Pancreas (tissue), 10 donors: ENCODE data around the gene ZNF639. TPM values are rescaled to one million over a fixed set of nuclear protein-coding genes. Genes with fewer than 3 reads are reported as not detected.
A peak's percentile ranks its signal among the peaks of the same experiment; 100 is the strongest.

ENCODE experiments used
- ATAC-seq, 4 donors: fragments of 200-7000 bp; cut with Tn5 transposase; one replicate each; pipeline versions ENCODE4 v1.8.0 to v1.9.1; 2020; ENCODE audit warnings: mild to moderate bottlenecking in 4 of 4, moderate library complexity in 4 of 4
- DNase-seq, 6 donors: peaks; one replicate each; pipeline ENCODE4 v3.0.0-alpha.2; 2020
- FAIRE-seq: peaks from 2 replicates; lab custom pipeline; 2012; peaks lifted over from hg19 to GRCh38; lab: Jason Lieb, UNC
- H3K27ac ChIP-seq, 4 donors: fragments of 200-600 bp; sonication (generic); 1 replicate in 3 of 4; 2 replicates in 1 of 4; pipeline versions ENCODE4 v1.5.0 to v1.8.0; 2020
- H3K27me3 ChIP-seq, 4 donors: fragments of 200-600 bp; one replicate each; pipeline ENCODE4 v1.8.0; 2021
- H3K36me3 ChIP-seq, 3 donors: fragments of 200-600 bp; sonication (generic) in 1 of 3; one replicate each; pipeline versions ENCODE4 v1.5.0 to v1.8.0; 2020 to 2021
- H3K4me1 ChIP-seq, 3 donors: fragments of 200-600 bp; one replicate each; pipeline ENCODE4 v1.8.0; 2021
- H3K4me3 ChIP-seq, 4 donors: fragments of 200-600 bp; sonication (generic) in 2 of 4; one replicate each; pipeline versions ENCODE4 v1.5.0 to v1.8.0; 2020 to 2021
- H3K9me3 ChIP-seq, 4 donors: fragments of 200-600 bp; one replicate each; pipeline ENCODE4 v1.8.0; 2021
- WGBS, 2 donors: extraction: QIAGEN DNeasy Blood & Tissue Kit; methylation state at CpG; one replicate each; pipeline ENCODE4 v1.1.7; 2013; 5-methylcytosine and 5-hydroxymethylcytosine counted together
- intact Hi-C, 3 donors: fragments of 100-400 bp; cut with DNase I; formaldehyde crosslinking; loops; one replicate each; pipeline versions ENCODE4 v1.11.1 to v1.14.2; 2022
- polyA plus RNA-seq, 2 donors: library from polyadenylated mRNA; stranded (reverse); fragments of 200-250 nt; gene quantifications; one replicate each; pipeline ENCODE4 v1.2.3, GENCODE V29; 2013
- total RNA-seq, 6 donors: library from RNA; stranded (reverse); fragmentation: NEBNext Ultra II Directional in 4 of 6; extraction: Animal tissue kit (Norgen Biotek cat#: 25700) in 4 of 6; gene quantifications; one replicate each; pipeline versions ENCODE4 v1.2.1 to v1.2.4, GENCODE V29; 2021 to 2023
- TF ChIP-seq, protein P1 (sequence below), 4 donors: fragments of 200-600 bp; sonication (generic) in 3 of 4; IDR thresholded peaks; one replicate each; pipeline versions ENCODE4 v1.5.0 to v1.8.0; 2021; ENCODE audit warnings: antibody characterized with exemption in 4 of 4
- donor health status: healthy with polysubstance abuse.
- donor health status: DM: no; HTN: no; CAD: no; lungs with moderate emphysema.
- donor health status: DM: no; HTN: no; CAD: no.
- donor health status: control.
- donor health status: control.
- donor health status: Bipolar disorder and iron deficiency.
- donor health status: DM: yes; HTN: yes; CAD: no.
- donor health status: DM: no; HTN: no; CAD: no.
- donor health status: DM: no; HTN: no; CAD: no.
- donor health status: DM: yes; HTN: yes; CAD: no.

Gene ZNF639
- total and polyA plus RNA-seq, 8 donors: 7.4 to 18.2 (median 13.2) TPM

DNA sequence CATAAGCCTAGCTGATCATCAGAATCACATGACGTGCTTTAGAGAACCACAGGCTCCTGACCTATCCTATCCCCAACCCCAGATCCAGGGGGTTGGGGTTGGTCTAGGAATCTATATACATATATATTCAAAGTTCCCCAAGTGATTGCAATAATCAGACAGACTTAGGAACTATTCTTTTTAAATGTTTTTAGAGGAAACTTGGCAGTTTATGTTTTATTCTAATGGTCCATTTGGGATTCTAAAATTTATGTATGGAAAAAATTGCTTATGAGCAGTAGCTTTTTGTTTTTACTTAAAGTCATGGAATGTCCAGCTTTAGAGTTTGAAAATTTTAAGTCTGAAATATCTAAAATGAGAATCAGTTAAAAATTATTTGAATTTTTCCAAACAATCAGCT is 46.8 kb downstream of the ZNF639 start:
- TF ChIP-seq, protein P1, sequence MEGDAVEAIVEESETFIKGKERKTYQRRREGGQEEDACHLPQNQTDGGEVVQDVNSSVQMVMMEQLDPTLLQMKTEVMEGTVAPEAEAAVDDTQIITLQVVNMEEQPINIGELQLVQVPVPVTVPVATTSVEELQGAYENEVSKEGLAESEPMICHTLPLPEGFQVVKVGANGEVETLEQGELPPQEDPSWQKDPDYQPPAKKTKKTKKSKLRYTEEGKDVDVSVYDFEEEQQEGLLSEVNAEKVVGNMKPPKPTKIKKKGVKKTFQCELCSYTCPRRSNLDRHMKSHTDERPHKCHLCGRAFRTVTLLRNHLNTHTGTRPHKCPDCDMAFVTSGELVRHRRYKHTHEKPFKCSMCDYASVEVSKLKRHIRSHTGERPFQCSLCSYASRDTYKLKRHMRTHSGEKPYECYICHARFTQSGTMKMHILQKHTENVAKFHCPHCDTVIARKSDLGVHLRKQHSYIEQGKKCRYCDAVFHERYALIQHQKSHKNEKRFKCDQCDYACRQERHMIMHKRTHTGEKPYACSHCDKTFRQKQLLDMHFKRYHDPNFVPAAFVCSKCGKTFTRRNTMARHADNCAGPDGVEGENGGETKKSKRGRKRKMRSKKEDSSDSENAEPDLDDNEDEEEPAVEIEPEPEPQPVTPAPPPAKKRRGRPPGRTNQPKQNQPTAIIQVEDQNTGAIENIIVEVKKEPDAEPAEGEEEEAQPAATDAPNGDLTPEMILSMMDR (IDR thresholded peaks at IDR 0.05): no peak
- WGBS, 2 donors: 91 to 92% methylated on average over 1 of the region's 1 CpG
- Histone ChIP-seq H3K9me3 (no peaks in the 10 kb centered on the region), H3K4me3 (no peak overlapping the region), H3K27me3 (no peaks in the 10 kb centered on the region), H3K36me3 (peaks cover 0 to 40% (median 8%) of the 10 kb centered on the region in 3 donors), H3K4me1 (no peaks in the 10 kb centered on the region), H3K27ac (no peak overlapping the region)
- FAIRE-seq: peak; percentile 43
- intact Hi-C loops: no loop called here
- DNase-seq: no peak
- no peak for ATAC-seq

DNA sequence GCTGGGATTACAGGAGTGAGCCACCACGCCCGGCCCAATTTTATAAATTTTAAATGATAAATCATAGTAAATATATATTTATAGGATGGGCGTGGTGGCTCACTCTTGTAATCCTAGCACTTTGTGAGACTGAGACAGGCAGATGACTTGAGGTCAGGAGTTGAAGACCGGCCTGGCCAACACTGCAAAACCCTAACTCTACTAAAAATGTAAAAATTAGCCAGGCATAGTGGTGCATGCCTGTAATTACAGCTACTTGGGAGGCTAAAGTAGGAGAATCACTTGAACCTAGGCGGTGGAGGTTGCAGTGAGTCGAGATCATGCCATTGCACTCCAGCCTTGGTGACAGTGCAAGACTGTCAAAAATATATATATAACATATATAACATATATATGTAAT is 51.1 kb downstream of the ZNF639 start:
- FAIRE-seq (no peak), ATAC-seq (no peak), DNase-seq (no peak)
- WGBS, 2 donors: 96 to 97% methylated on average over 6 of the region's 6 CpGs
- H3K27ac ChIP-seq: no peak overlapping the region
- no peak overlapping the region for H3K4me3 ChIP-seq
- H3K4me1 ChIP-seq: no peaks in the 10 kb centered on the region
- peaks cover 0 to 40% (median 13%) of the 10 kb centered on the region in 3 donors for H3K36me3 ChIP-seq
- intact Hi-C loops: no loop called here
- TF ChIP-seq, protein P1 (IDR thresholded peaks at IDR 0.05): no peak
- no peaks in the 10 kb centered on the region for H3K9me3 ChIP-seq
- no peaks in the 10 kb centered on the region for H3K27me3 ChIP-seq

GRCh38 chr3:179375091-179375999 is 52.5 kb downstream of the ZNF639 start:
- intact Hi-C loops: no loop called here
- ATAC-seq (no peak), FAIRE-seq (no peak), DNase-seq (no peak)
- no peak overlapping the region for H3K4me3 ChIP-seq
- peaks cover 0 to 51% (median 24%) of the 10 kb centered on the region in 3 donors for H3K36me3 ChIP-seq
- no peaks in the 10 kb centered on the region for H3K4me1 ChIP-seq
- no peak overlapping the region for H3K27ac ChIP-seq
- H3K9me3 ChIP-seq: no peaks in the 10 kb centered on the region
- H3K27me3 ChIP-seq: no peaks in the 10 kb centered on the region
- WGBS, 2 donors: 90% methylated on average over 12 of the region's 12 CpGs
- TF ChIP-seq, protein P1 (IDR thresholded peaks at IDR 0.05): no peak

- Histone ChIP-seq H3K27me3 (no peaks in the 10 kb centered on the region), H3K9me3 (no peaks in the 10 kb centered on the region), H3K4me1 (no peaks in the 10 kb centered on the region), H3K4me3 (no peak overlapping the region), H3K27ac (no peak overlapping the region), H3K36me3 (peaks cover 0 to 56% (median 24%) of the 10 kb centered on the region in 3 donors)
- FAIRE-seq (no peak), DNase-seq (no peak), ATAC-seq (no peak)
- 75 to 86% methylated on average over 1 of the region's 1 CpG for WGBS, 2 donors
- intact Hi-C loops: no loop called here
- TF ChIP-seq, protein P1 (IDR thresholded peaks at IDR 0.05): no peak
Measured at GRCh38 chr3:179376474-179376873, 53.6 kb downstream of the ZNF639 start.

Other genes starting within 250 kb of the ZNF639 start
- gene PIK3CA, start 174.7 kb upstream of the ZNF639 start, total RNA-seq: 10 to 100 TPM in 2 of 6 donors, 1 to 10 TPM in 4; 5.9 to 15.6 (median 7.2) TPM
- 1 to 10 TPM; 1.6 to 3.2 TPM for gene PIK3CA, start 174.7 kb upstream of the ZNF639 start, polyA plus RNA-seq
- gene KCNMB3, start 71.9 kb upstream of the ZNF639 start, total RNA-seq: 1 to 10 TPM; 1.4 to 3.2 (median 3.0) TPM
- gene KCNMB3, start 71.9 kb upstream of the ZNF639 start, polyA plus RNA-seq: 1 to 10 TPM; 4.3 to 7.8 TPM
- gene MFN1, start 24.7 kb downstream of the ZNF639 start, total RNA-seq: 10 to 100 TPM; 29.5 to 44.4 (median 35.2) TPM
- gene MFN1, start 24.7 kb downstream of the ZNF639 start, polyA plus RNA-seq: 10 to 100 TPM; 12.6 to 24.5 TPM
- gene GNB4, start 128.4 kb downstream of the ZNF639 start, total RNA-seq: 10 to 100 TPM in 1 of 6 donors, 1 to 10 TPM in 4, under 1 TPM in 1; 0.97 to 14.3 (median 2.9) TPM
- 1 to 10 TPM; 1.2 to 1.7 TPM for gene GNB4, start 128.4 kb downstream of the ZNF639 start, polyA plus RNA-seq
- gene ACTL6A, start 239.9 kb downstream of the ZNF639 start, total RNA-seq: 10 to 100 TPM; 11.2 to 21.4 (median 16.3) TPM
- 10 to 100 TPM; 37.9 to 38.1 TPM for gene ACTL6A, start 239.9 kb downstream of the ZNF639 start, polyA plus RNA-seq